HG03442 (cell line): ENCODE results near the gene GNAT1.

Source experiments
- ATAC-seq: cut with Tn5 transposase; IDR thresholded peaks from one replicate; pipeline ENCODE4 v1.9.1; 2021; ENCODE audit warnings: mild to moderate bottlenecking, moderate library complexity; ENCODE audit not compliant: unreplicated experiment

GNAT1 gene

DNA sequence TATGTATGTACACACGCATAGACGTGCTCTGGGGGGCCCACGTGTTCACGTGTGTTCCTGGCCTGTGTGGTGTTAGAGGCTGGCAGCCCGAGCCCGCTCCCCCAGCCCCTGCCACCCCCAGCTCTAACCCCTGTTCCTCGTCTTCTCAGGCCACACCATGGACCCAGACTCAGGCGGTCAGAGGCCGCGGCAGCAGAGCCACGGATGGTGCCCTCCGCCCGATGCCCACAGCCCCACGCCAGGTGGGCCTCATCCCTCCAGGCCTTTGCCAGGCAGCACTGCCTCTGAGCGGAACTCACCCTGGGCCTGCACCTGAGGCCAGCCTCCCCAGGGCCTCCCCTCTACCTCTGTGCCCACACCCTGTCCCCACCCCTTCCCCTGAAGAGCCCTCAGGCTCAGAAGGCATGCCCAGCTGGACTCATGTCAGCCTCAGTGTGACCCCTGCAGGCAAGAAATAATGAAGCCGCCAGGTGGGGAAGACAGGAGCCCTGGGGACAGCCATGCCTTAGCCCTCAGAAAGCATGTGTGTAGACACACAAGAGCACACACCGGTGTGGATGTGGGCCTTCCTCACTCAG is 16.4 kb upstream of the GNAT1 start:
- no peak for ATAC-seq

DNA sequence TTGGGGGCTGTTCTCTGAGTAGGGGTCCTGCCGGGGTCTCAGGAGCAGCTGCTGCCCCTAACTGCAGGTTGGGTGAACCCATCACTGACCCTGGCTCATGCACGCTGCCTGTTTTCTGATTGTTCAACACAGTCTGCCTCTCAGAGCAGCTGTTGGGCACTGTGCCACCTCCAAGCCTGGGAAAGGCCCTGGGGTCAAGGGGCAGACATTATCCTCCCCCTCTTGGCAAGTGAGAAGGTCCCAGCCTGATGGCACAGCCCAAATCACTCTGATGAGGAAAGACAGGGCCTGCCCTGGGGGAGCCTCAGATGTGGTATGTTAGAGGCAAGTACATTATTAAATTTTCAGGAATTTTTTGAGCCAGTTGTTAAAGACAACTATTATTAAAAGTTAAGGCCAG is 14.1 kb upstream of the GNAT1 start:
- no peak for ATAC-seq

DNA sequence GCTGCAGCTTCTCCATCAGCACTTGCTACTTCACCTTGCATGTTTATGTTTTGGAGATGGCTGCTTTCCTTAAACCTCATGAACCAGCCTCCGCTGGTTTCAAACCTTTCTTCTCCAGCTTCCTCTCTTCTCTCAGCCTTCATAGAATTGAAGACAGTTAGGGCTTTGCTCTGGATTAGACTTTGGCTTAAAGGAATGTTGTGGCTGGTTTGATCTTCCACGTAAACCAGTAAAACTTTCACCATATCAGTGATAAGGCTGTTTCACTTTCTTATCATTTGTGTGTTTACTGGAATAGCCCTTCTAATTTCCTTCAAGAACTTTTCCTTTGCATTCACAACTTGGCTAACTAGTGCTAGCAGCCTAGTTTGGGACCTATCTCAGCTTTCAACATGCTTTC is 11.7 kb upstream of the GNAT1 start:
- ATAC-seq, result no peak

DNA sequence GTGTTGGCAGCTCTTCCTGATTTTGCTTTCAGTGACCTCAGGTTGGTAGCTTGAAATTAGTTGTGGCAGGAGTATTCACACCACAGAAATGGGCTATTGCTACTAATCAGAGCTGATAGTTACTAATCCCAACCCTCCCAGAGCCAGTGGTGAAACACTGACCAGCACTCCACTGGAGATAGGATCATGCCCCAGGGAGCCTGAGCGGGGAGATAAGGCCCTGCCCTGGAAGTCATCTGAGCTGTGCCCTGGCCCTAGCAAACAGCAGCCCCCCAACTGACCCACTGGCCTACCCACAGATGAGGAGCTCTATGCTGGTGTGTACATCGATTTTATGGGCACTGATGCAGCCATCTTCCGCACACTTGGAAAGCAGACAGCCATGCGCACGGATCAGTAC is 9.4 kb upstream of the GNAT1 start:
- no peak for ATAC-seq

DNA sequence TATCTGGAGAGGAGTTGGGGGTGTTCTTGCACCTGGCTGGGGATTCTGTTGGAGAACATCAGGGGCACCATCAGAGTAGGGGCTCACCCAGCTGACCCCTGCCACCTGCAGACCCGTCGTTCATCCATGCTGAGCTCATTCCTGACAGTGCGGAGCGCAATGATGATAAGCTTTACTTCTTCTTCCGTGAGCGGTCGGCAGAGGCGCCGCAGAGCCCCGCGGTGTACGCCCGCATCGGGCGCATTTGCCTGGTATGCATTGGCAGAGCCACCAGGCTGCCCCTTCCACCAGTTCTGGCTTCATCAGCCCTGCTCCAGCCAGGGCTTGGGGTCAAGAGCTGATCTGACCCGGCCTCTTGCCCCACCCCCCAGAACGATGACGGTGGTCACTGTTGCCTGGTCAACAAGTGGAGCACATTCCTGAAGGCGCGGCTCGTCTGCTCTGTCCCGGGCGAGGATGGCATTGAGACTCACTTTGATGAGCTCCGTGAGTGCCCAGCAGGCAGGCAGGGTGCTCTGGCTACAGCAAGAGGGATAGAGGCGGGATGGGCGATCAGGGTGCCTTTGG is 8.8 kb upstream of the GNAT1 start:
- ATAC-seq, result no peak

DNA sequence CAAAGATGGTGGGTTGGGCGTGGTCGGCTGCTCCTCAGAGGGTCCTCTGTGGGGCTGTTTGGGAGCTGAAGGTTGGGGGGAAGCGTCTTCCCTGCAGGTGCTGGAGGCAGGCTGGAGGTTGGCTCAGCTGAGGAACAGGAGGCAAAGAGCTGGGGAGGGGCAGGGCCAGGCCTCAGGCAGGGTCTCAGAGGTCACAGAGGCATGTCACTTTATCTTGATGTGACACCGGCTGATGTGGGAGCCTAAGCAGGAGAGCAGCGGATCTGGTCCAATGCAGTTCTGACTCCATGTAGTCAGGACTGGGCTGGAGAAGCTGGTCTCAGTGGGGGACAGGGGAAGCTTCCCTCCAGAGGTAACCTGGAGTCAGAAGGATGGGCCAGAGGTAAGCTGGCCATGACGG is 7.7 kb upstream of the GNAT1 start:
- no peak for ATAC-seq

DNA sequence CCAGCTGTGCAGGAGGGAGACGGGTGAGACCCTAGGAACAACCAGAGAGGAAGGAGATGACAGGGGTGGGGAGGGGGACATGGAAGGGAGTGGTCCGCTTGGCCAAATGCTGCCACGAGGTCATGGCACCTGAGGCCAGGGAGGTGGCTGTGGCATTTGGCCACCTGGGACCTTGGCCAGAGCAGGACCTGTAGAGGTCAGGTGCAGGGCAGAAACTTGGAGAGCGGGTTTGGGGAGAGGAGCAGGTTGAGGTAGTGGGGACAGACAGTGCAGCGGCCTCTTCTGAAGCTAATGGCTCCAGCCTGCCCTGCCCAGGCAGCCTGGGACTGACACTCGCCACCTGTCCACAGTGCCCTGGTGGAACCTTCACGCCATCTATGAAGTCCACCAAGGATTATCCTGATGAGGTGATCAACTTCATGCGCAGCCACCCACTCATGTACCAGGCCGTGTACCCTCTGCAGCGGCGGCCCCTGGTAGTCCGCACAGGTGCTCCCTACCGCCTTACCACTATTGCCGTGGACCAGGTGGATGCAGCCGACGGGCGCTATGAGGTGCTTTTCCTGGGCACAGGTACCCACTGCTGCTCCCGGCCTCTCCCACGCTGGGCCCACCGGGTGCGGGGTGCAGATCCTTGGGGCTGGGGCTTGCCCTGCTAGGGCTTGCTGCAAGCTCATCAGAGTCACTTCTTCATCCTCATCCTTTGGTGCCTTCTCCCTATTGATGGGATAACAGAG is 7.0 kb upstream of the GNAT1 start:
- ATAC-seq, result no peak

DNA sequence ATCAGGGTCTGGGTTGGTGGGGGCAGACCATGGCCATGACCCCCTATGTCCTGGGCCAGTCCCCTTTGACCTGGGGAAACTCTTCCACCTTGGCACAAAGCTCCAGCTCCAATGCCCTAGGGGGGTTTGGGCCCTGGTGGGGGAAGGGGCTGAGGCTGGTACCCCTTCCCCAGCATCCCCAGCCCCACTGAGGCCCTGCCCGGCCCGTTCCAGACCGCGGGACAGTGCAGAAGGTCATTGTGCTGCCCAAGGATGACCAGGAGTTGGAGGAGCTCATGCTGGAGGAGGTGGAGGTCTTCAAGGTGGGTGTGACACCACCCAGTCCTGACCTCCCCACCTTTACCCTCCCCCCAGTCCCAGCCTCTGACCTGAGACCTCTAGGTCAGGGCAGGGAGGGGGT is 6.2 kb upstream of the GNAT1 start:
- ATAC-seq, result no peak

DNA sequence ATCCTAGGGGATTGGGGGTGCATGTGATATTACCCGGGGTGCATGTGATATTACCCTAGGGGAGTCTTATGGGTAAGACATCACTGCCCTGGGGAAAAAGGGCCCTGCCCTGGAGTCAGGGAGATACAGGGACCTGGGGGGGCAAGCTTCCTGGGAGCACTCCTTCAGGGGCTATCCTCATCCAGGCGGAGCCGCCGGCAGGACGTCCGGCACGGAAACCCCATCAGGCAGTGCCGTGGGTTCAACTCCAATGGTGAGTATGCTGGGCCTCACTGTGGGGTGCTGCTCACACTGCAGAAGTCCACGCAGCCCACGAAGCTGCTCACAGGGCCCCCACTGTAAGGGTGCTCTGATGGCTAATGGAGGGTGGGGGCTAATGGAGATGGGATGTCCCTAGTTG is 5.3 kb upstream of the GNAT1 start:
- ATAC-seq, result no peak

DNA sequence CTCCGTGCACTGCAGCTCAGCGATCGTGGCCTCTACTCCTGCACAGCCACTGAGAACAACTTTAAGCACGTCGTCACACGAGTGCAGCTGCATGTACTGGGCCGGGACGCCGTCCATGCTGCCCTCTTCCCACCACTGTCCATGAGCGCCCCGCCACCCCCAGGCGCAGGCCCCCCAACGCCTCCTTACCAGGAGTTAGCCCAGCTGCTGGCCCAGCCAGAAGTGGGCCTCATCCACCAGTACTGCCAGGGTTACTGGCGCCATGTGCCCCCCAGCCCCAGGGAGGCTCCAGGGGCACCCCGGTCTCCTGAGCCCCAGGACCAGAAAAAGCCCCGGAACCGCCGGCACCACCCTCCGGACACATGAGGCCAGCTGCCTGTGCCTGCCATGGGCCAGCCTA is 3.7 kb upstream of the GNAT1 start:
- no peak for ATAC-seq

DNA sequence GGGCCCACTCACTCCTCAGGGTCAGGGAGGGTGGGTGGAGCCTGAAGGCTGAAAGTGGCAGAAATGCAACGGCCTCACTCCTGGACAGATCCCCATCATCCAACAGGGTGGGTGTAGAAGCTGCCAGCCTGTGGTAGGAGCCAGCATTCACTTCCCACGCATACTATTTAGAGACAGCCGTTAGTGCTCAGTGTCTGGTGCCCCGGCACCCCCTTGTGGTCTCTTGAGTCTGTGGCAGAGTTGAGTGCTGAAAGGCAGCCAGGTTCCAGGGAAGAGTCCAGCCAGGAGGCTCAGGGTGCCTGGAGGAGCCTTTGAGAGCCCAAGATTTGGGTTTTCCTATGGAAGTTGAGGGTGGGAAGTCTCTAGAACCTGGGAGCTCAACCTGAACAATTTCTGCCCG is 2.1 kb upstream of the GNAT1 start:
- no peak for ATAC-seq

DNA sequence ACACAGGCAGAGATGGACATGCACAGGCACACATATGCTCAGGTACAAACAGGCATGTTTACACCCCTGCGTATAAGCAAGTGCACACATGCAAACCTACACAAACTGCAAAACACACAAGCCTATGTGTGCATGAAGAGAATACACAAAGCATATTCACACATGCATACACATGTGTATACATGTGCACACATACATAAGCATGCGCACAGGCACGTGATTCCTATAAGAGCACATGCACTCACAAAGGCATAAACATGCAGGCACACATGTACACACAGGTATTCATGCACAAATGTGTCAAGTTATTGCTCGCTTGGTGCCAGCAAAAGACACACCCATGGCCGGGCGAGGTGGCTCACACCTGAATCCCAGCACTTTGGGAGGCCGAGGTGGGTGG is 1.4 kb upstream of the GNAT1 start:
- no peak for ATAC-seq

DNA sequence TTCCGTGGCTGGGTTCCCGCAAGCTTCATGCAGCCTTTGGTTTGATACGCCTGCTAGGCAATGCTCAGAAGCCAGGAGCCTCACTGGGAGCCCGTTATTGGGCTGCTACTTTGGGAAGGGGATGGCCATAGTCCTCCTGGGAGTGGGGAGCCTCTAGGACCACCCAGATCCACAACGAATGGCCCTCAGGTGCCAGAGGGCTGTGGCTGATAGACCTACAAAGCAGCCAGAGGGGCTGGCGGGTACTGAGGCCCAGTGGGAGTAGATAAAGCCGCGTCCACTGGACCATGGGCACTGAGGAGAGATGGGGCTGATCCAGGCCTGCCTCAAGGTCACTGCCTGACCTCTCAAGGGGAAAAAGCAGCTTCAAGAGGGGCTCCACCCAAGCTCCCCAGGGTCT is 714 bp downstream of the GNAT1 start:
- no peak for ATAC-seq

DNA sequence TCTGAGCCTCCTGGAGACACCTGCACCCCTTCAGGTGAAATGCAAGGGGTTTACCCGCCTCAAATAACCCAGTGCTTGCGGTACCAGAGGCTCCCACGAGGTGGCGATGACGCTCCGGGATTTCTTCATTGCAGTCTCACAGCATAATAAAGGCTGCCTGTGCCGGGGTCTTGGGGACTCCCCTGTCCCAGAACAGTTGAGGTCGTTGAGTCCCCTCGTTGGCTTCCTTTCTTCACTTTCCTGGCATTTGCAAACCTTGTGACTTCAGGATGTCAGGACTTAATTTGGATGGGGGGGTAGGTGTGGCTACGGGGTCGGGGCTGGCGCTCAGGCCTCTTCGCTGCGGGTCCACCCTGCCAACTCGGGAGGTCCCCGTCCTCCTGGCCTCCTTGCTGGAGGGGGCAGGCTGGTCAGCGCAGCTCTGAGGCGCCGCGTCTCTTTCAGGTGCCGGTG is 1.3 kb downstream of the GNAT1 start:
- ATAC-seq, result no peak

DNA sequence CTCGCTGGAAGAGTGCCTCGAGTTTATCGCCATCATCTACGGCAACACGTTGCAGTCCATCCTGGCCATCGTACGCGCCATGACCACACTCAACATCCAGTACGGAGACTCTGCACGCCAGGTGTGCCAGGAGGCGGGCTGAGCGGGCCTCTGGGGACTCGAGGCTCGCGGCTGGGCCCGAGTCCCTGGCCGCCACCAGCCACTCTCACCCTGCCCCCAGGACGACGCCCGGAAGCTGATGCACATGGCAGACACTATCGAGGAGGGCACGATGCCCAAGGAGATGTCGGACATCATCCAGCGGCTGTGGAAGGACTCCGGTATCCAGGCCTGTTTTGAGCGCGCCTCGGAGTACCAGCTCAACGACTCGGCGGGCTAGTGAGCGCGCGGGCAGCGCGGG is 1.9 kb downstream of the GNAT1 start:
- no peak for ATAC-seq

DNA sequence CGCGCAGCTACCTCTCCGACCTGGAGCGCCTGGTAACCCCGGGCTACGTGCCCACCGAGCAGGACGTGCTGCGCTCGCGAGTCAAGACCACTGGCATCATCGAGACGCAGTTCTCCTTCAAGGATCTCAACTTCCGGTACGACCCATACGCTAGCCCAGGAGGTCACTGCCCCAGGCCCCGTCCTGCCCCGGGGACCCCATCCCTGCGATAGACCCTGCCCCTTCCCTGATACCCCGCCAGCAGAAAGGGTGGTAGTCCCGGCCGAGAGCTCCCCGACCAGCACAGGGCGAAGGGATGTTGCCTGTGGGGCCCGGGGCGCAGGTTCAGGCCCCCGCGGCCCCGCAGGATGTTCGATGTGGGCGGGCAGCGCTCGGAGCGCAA is 2.3 kb downstream of the GNAT1 start:
- ATAC-seq, result no peak

DNA sequence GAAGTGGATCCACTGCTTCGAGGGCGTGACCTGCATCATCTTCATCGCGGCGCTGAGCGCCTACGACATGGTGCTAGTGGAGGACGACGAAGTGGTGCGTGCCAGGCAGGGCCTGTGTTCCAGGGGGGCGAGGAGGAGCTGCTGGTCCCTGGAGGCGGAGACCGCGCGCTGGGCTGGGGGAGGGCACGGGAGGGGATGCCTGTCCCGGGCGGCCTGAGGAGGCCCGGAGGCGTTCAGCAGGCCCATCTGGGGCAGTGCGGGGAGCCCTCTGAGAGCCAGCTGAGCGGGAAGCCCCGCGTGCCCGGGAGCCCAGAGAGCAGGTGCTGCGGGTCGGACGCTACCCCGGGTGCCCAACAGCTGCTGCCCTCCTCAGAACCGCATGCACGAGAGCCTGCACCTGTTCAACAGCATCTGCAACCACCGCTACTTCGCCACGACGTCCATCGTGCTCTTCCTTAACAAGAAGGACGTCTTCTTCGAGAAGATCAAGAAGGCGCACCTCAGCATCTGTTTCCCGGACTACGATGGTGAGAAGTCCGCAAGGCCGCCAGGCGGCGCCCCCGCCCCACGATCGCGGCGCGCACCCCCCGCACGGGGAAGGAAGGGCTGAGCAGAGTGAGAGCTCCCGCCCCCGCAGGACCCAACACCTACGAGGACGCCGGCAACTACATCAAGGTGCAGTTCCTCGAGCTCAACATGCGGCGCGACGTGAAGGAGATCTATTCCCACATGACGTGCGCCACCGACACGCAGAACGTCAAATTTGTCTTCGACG is 2.9 kb downstream of the GNAT1 start:
- ATAC-seq, result no peak

DNA sequence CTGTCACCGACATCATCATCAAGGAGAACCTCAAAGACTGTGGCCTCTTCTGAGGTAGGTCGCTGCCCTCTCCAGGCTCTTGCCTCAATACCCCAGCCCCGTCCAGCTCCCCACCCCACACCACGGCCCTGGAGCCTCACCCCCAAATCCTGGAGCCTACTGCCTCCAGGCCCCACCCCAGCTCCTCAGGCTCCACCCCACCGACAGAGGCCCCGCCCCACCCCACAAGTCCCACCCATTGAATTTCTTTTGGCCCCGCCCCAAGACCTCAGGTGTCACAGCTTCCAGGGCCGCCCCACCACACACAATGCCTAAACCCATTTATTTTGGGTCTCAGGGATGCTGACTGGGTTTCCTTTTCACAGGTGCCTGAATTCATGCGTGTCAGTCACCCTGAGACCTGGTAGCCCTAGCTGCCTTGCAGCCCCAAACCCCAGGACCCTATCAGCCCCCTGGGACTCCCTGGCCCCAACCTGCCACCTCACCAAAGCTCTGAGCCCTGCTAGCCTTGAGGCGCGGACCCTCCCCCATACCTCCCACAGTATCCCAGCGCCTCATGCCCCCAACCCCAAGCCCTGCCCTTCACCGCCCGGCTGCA is 3.6 kb downstream of the GNAT1 start:
- no peak for ATAC-seq

DNA sequence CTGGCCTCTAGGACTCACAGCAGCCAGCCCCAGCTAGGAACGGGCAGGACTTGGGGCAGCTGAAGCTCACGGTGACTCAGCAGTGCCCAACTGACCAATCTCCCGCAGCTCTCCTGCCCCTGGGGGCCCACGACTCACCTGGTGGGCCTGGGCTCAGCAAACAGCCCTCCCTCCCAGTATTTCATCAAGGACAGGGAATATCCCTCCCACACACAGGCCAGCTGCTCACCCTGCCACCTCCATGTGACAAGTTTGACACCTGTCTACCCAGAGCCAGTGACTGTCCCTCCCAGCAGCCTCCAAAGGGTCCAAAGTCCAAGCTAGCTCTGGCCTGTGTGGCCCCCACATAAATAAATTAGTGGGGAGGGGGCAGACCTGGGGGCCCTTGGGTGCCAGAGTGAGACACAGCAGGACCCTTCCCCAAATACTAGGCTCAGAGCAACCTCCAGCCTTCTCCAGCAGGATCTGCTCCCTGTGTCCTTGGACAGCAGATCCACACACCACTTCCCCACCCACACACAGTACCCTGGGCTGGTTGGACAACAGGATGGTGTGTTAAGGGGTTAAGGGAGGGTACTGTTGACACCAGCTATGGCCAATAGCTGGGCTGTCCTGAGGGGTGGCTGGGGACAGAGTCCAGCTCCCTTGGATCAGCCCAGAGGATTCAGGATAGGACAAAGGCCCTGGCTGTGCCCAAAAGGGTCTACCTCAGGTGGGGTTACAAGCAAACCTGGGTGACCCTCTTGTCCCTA is 4.3 kb downstream of the GNAT1 start:
- no peak for ATAC-seq

DNA sequence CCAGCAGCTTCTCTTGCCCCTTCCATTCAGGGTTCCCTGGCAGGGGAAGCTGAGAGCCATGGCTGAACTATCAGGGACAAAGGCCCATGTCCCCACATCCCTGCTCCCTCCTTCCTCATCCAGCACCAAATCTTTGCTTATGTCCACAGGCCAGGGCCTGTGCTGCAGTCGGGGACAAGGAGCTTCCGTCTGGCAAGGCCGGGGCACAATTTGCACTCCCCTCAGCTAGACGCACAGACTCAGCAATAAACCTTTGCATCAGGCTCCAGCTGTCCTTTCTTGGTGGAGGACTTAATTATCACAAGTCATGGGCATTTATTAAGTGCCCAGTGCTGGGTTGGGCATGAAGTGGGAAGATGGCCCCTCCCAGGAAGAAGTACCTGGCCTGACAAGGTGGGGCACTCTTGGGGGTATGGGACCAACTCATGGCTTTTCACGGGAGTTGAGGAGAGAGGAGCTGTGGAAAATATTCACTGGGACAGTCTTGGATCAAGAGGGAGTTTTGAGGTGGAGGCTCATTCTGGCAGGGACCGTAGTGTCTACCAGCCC is 4.9 kb downstream of the GNAT1 start:
- ATAC-seq, result no peak
